Ascending aorta (tissue), 2 donors: ENCODE data around the gene DUS3L. TPM values are rescaled to one million over a fixed set of nuclear protein-coding genes. Genes with fewer than 3 reads are reported as not detected.
"Not testable (repeated sequence)": the region's sequence is repeated elsewhere in the genome, so short reads cannot be mapped to it uniquely, and the experiment has no call there.

Experiments
- DNase-seq, 2 donors: peaks; one replicate each; pipeline ENCODE4 v3.0.0-alpha.2; 2019; ENCODE audit warnings: low spot score in 2 of 2
- H3K27ac ChIP-seq, 2 donors: fragments of 200-600 bp; sonication (generic); one replicate each; pipeline ENCODE4 v1.5.1; 2016 to 2017; ENCODE audit warnings: mild to moderate bottlenecking in 1 of 2
- H3K27me3 ChIP-seq: fragments of 200-600 bp; sonication (generic); one replicate; pipeline ENCODE4 v1.5.1; 2017
- H3K36me3 ChIP-seq, 2 donors: fragments of 200-600 bp; sonication (generic); one replicate each; pipeline ENCODE4 v1.5.1; 2016
- H3K4me1 ChIP-seq, 2 donors: fragments of 200-600 bp; sonication (generic); one replicate each; pipeline ENCODE4 v1.5.1; 2016 to 2017; ENCODE audit warnings: mild to moderate bottlenecking in 1 of 2
- H3K4me3 ChIP-seq, 2 donors: fragments of 200-600 bp; sonication (generic); one replicate each; pipeline ENCODE4 v1.5.1; 2016 to 2017; ENCODE audit warnings: mild to moderate bottlenecking in 1 of 2
- H3K9me3 ChIP-seq, 2 donors: fragments of 200-600 bp; sonication (generic); one replicate each; pipeline ENCODE4 v1.5.1; 2016
- intact Hi-C: fragments of 100-400 bp; cut with DNase I; formaldehyde crosslinking; loops from one replicate; pipeline ENCODE4 v1.15.1; 2023
- total RNA-seq: library from RNA; depleted of rRNA; stranded (reverse); fragments of >200 nt; gene quantifications from one replicate; pipeline ENCODE4 v1.1.0, GENCODE V29; 2016
- TF ChIP-seq, protein P1 (sequence below), 3 experiments: fragments of 200-600 bp in 2 of 3; fragments of 450-650 bp in 1 of 3; sonication (generic) in 2 of 3; IDR thresholded peaks; one replicate each; pipeline ENCODE4 v1.5.1; 2016 to 2019; ENCODE audit warnings: antibody characterized with exemption in 3 of 3, mild to moderate bottlenecking in 1 of 3, moderate library complexity in 1 of 3

Gene DUS3L
- total RNA-seq, 1 donor from 2014 or later = 13.1 TPM

DNA sequence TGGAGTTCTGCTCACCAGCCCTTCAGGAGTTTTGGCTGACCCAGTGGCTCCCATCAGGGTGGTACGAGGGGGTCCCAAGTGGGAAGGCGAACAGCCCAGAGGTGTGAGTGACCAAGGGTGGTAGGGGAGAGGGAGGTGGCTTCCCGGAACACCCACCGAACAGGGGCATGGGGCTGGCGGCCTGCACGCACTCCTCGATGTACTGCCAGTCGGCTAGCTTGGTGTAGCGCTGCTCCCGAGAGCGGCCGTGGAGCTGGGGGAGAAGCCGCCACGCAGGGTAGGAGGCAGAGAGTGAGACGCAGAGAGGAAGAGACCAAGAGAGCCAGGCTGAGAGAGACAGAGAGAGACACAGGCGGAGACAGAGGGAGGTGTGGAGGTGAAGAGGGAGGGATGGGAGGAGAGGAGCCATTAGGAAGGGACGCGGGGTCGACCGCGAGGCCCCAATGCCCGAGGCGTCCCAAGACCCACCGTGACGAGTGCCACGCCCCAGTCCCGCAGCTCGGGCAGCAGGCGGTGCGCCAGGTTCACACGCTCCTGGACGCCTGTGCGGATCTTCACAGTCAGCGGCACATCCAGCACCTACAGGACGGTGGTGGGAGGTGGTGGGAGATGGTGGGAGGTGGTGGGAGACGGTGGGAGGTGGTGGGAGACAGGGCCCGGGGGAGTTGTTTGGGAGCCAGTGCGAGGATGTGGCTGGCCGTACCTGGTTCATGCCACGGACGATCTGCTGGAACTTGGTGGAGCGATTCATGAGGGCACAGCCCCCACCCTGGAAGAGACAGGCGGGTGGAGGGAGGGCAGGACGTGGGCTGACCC, 4.2 kb downstream of the DUS3L start:
- Histone ChIP-seq H3K27me3 (no peaks in the 10 kb centered on the region), H3K9me3 (no peaks in the 10 kb centered on the region), H3K27ac (no peak overlapping the region), H3K4me3 (no peak overlapping the region), H3K4me1 (peaks cover 3 to 5% of the 10 kb centered on the region in 2 donors), H3K36me3 (peaks cover 53 to 56% of the 10 kb centered on the region in 2 donors)
- intact Hi-C loops = loop anchor here (5.0 kb wide), 1 partner anchor 164 kb away; the partner anchor contains the start of genes SAFB and SAFB2
- TF ChIP-seq, protein P1, sequence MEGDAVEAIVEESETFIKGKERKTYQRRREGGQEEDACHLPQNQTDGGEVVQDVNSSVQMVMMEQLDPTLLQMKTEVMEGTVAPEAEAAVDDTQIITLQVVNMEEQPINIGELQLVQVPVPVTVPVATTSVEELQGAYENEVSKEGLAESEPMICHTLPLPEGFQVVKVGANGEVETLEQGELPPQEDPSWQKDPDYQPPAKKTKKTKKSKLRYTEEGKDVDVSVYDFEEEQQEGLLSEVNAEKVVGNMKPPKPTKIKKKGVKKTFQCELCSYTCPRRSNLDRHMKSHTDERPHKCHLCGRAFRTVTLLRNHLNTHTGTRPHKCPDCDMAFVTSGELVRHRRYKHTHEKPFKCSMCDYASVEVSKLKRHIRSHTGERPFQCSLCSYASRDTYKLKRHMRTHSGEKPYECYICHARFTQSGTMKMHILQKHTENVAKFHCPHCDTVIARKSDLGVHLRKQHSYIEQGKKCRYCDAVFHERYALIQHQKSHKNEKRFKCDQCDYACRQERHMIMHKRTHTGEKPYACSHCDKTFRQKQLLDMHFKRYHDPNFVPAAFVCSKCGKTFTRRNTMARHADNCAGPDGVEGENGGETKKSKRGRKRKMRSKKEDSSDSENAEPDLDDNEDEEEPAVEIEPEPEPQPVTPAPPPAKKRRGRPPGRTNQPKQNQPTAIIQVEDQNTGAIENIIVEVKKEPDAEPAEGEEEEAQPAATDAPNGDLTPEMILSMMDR (IDR thresholded peaks at IDR 0.05) = no peak
- DNase-seq = no peak

DNA sequence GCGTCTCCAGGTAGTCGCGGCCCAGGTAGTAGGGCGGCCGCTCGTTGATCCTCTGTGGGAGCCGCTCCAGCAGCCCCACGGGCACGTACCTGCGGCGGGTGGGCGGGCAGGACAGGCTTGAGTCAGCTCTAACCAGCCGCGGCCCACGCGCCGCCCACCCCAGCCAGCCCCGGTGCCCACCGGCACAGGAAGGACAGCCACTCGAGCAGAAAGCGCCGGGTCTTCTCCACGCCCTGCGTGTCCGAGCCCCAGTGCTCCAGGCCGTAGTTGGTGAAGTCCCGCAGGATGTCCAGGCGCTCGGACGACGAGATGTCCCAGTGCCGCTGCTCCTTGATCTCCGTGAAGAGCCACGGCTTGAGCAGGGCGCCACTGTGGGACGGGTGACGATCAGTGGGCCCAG, 5.5 kb downstream of the DUS3L start:
- H3K27me3 ChIP-seq = no peaks in the 10 kb centered on the region
- no peak overlapping the region for H3K27ac ChIP-seq
- H3K4me1 ChIP-seq = peaks cover 3 to 5% of the 10 kb centered on the region in 2 donors
- no peak for DNase-seq
- no peaks in the 10 kb centered on the region for H3K9me3 ChIP-seq
- intact Hi-C loops = loop anchor here (5.0 kb wide), 1 partner anchor 163 kb away; the partner anchor contains the start of genes SAFB and SAFB2
- peaks cover 53 to 56% of the 10 kb centered on the region in 2 donors for H3K36me3 ChIP-seq
- TF ChIP-seq, protein P1 (IDR thresholded peaks at IDR 0.05) = no peak
- H3K4me3 ChIP-seq = no peak overlapping the region

DNA sequence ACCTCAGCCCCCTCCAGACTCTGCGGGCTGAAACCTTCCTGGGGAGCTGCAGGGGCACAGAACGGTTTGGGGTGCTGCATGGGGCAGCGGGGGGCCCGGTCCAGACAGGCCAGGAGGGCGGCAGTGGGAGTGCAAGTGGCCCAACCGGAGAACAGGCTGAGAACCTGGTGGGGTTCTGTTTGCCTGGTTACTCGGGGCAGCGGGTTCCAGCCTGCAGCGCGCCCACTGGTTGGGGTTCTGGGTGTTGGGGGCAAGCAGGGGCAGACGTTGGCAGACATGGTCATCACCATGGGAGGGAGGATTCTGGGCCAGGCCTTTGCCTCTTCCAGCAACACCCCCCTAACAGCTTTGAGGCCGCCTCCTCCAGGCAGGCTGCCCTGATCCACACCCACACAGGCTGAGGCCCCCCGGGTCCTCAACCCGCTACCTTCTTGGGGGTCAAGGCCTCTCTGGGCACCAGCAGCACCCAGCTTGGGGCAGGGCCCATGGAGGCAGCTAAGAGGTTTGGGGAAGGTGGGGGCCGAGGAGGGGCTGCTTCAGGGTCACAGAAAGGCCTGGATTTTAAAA, 6.3 kb downstream of the DUS3L start, which contains the start of gene PRR22:
TSS of gene PRR22 (minus strand) at position 166 of the 567 bp plus-strand sequence. CDS start at position 80, 86 bp downstream.
- intact Hi-C loops = loop anchor here (5.0 kb wide), 1 partner anchor 162 kb away; the partner anchor contains the start of genes SAFB and SAFB2
- H3K4me3 ChIP-seq = no peak within 1 kb of the TSS
- H3K27me3 ChIP-seq = no peaks in the 10 kb centered on the region
- TF ChIP-seq, protein P1 (IDR thresholded peaks at IDR 0.05) = no peak
- H3K36me3 ChIP-seq = peaks cover 48 to 54% of the 10 kb centered on the region in 2 donors
- DNase-seq = no peak
- H3K9me3 ChIP-seq = no peaks in the 10 kb centered on the region
- H3K27ac ChIP-seq = no peak within 1 kb of the TSS
- no peaks in the 10 kb centered on the region for H3K4me1 ChIP-seq

DNA sequence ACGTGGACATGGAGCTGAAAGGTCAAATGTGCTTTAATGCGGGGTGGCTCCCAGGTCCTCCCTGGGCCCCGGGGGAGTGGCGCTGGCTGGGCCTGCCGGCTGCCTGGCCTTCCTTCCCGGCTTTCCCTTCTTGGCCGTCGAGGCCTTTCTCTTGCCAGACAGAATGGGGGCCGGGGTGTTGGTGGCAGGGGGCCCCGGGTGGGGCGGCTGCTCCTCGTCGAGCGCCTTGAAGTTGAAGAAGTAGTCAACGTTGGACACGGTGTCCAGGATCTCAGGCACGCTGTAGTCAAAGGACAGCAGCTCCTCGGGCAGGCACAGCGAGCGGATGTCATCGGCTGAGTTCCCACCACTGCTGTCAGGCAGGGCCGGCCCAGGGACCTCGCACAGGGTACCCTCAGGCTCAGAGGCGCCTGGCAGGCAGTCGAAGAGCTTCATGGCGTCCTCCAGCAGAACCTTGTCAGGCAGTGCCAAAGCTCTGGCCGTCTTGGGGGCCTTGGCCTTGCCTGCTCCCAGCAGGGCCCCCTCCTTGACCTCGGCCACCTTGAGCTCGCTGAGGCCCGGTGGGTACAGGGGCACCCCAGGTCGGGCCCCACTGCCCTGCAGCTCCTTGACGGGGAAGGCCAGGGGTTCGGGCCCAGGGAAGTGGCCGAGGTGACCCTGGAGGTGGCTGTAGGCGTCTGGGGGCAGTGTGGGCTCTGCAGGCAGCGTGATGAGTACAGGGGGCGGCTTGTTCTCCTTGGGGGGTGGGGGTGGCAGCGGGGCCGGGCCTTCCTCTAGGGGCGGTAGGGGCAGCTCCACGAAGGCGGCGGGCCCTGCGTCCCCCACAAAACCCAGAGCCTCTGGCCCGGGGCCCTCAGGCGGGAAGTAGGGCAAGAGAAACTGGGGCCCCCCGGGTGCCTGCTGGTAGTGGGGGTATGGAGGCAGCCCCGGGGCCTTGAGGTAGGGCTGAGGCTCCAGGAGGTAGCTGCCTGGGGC, 7.7 kb downstream of the DUS3L start:
- H3K9me3 ChIP-seq = no peaks in the 10 kb centered on the region
- H3K27ac ChIP-seq = no peak overlapping the region
- H3K4me1 ChIP-seq = no peaks in the 10 kb centered on the region
- intact Hi-C loops = no loop called here
- H3K4me3 ChIP-seq = no peak overlapping the region
- no peak for DNase-seq
- no peaks in the 10 kb centered on the region for H3K27me3 ChIP-seq
- peaks cover 37 to 41% of the 10 kb centered on the region in 2 donors for H3K36me3 ChIP-seq
- TF ChIP-seq, protein P1 (IDR thresholded peaks at IDR 0.05) = no peak

DNA sequence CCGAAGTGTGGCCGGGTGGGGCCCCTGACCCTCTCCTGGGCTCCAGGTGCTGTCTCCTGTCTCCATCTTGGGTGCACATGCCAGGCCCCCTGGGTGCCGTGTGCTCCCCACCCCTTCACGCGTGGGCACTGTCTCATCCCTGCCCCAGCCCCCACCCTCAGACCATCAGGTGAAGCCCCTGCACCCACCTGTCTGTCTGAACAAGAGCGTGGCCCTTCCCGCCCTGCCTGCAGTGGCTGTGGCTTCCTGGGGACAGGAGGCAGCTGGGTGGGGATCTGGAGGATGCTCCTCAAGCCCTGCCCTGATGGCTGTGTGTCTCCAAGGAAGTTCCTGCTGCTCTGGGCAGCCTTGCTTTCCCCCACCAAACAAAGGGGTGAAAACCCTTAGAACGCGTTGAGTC, 8.6 kb downstream of the DUS3L start:
- no peak overlapping the region for H3K27ac ChIP-seq
- no peaks in the 10 kb centered on the region for H3K27me3 ChIP-seq
- no peaks in the 10 kb centered on the region for H3K4me1 ChIP-seq
- no peaks in the 10 kb centered on the region for H3K9me3 ChIP-seq
- TF ChIP-seq, protein P1 (IDR thresholded peaks at IDR 0.05) = no peak
- intact Hi-C loops = no loop called here
- no peak for DNase-seq
- no peak overlapping the region for H3K4me3 ChIP-seq
- peaks cover 28 to 32% of the 10 kb centered on the region in 2 donors for H3K36me3 ChIP-seq

DNA sequence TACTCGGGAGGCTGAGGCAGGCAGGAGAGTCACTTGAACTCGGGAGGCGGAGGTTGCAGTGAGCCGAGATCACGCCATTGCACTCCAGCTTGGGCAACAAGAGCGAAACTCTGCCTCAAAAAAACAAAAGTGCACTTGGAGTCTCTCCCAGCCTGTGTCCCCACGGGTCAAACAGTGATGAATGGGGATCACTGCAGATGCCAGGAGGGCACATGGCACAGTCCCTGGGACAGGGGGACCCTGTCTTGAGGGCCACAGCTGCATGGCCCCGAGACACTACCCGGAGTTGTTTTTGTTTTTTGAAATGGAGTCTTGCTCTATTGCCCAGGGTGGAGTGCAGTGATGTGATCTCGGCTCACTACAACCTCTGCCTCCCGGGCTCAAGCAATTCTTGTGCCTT, 10.0 kb downstream of the DUS3L start:
- H3K4me1 ChIP-seq, H3K9me3 ChIP-seq, intact Hi-C loops: not testable (repeated sequence)

More for the DNA sequence above, 10.0 kb downstream of the DUS3L start:
- H3K36me3 ChIP-seq = peaks cover 15 to 18% of the 10 kb centered on the region in 2 donors
- not testable (repeated sequence) for H3K4me3 ChIP-seq, H3K27me3 ChIP-seq, H3K27ac ChIP-seq, DNase-seq
